Adipocyte (in vitro differentiated cells): Measurements from ENCODE around the gene ST3GAL6.
A peak's percentile ranks its signal among the peaks of the same experiment; 100 is the strongest.

Experiments used
- DNase-seq: peaks from one replicate; pipeline ENCODE4 v3.0.0-alpha.2; 2015; ENCODE audit warnings: low read depth
- H3K27me3 ChIP-seq: replicated peaks from 2 replicates; pipeline ENCODE4 v1.7.0; 2013; ENCODE audit warnings: mild to moderate bottlenecking, low read length, moderate library complexity; ENCODE audit not compliant: control insufficient read depth, insufficient read depth
- H3K36me3 ChIP-seq: 2 replicates; pipeline ENCODE4 v1.7.0; 2013; ENCODE audit warnings: low read length, mild to moderate bottlenecking, moderate library complexity; ENCODE audit not compliant: control insufficient read depth, insufficient read depth, severe bottlenecking
- H3K4me1 ChIP-seq: 2 replicates; pipeline ENCODE4 v1.7.0; 2013; ENCODE audit warnings: mild to moderate bottlenecking, low read length, moderate library complexity; ENCODE audit not compliant: control insufficient read depth, insufficient read depth
- H3K4me3 ChIP-seq: 2 replicates; pipeline ENCODE4 v1.7.0; 2013; ENCODE audit warnings: mild to moderate bottlenecking, low read length, moderate library complexity
- H3K9ac ChIP-seq: 2 replicates; pipeline ENCODE4 v1.7.0; 2013; ENCODE audit warnings: mild to moderate bottlenecking, low read length, moderate library complexity
- H3K9me3 ChIP-seq: 2 replicates; pipeline ENCODE4 v1.7.0; 2013; ENCODE audit warnings: mild to moderate bottlenecking, low read length, moderate library complexity; ENCODE audit not compliant: control insufficient read depth

The ST3GAL6 gene

GRCh38 chr3:98777801-98778220, 14.7 kb downstream of the ST3GAL6 start:
- Histone ChIP-seq H3K4me1 (peaks cover 28% of the 10 kb centered on the region), H3K9ac (no peak overlapping the region), H3K9me3 (no peaks in the 10 kb centered on the region), H3K27me3 (no peaks in the 10 kb centered on the region), H3K36me3 (no peaks in the 10 kb centered on the region), H3K4me3 (no peak overlapping the region)
- peak; percentile 76 for DNase-seq

- Histone ChIP-seq H3K4me1 (peaks cover 28% of the 10 kb centered on the region), H3K4me3 (no peak overlapping the region), H3K36me3 (no peaks in the 10 kb centered on the region), H3K9ac (no peak overlapping the region), H3K9me3 (no peaks in the 10 kb centered on the region), H3K27me3 (no peaks in the 10 kb centered on the region)
- no peak for DNase-seq
Measured at GRCh38 chr3:98778383-98778782, 15.2 kb downstream of the ST3GAL6 start.

- no peaks in the 10 kb centered on the region for H3K27me3 ChIP-seq
- no peak overlapping the region for H3K9ac ChIP-seq
- peak; percentile 78 for DNase-seq
- no peak overlapping the region for H3K4me3 ChIP-seq
- H3K9me3 ChIP-seq = no peaks in the 10 kb centered on the region
- peaks cover 29% of the 10 kb centered on the region for H3K4me1 ChIP-seq
- no peaks in the 10 kb centered on the region for H3K36me3 ChIP-seq
Measured at GRCh38 chr3:98778852-98779413, 15.8 kb downstream of the ST3GAL6 start.

- Histone ChIP-seq H3K9ac (no peak overlapping the region), H3K36me3 (no peaks in the 10 kb centered on the region), H3K9me3 (no peaks in the 10 kb centered on the region)
Measured at GRCh38 chr3:98779541-98780335, 16.6 kb downstream of the ST3GAL6 start.

GRCh38 chr3:98780343-98780742, 17.2 kb downstream of the ST3GAL6 start:
- H3K36me3 ChIP-seq = no peaks in the 10 kb centered on the region
- H3K9ac ChIP-seq = no peak overlapping the region
- H3K4me3 ChIP-seq = no peak overlapping the region
- H3K27me3 ChIP-seq = no peaks in the 10 kb centered on the region
- DNase-seq = no peak
- peaks cover 43% of the 10 kb centered on the region for H3K4me1 ChIP-seq
- H3K9me3 ChIP-seq = no peaks in the 10 kb centered on the region

More at GRCh38 chr3:98779541-98780335, 16.6 kb downstream of the ST3GAL6 start:
- Histone ChIP-seq H3K4me1 (peaks cover 37% of the 10 kb centered on the region), H3K4me3 (no peak overlapping the region), H3K27me3 (no peaks in the 10 kb centered on the region)
- no peak for DNase-seq

- Histone ChIP-seq H3K9ac (no peak overlapping the region), H3K4me1 (peaks cover 55% of the 10 kb centered on the region), H3K9me3 (no peaks in the 10 kb centered on the region), H3K27me3 (no peaks in the 10 kb centered on the region), H3K36me3 (no peaks in the 10 kb centered on the region), H3K4me3 (no peak overlapping the region)
- DNase-seq = no peak
Measured at GRCh38 chr3:98782824-98783500, 19.8 kb downstream of the ST3GAL6 start.

- H3K9me3 ChIP-seq = no peaks in the 10 kb centered on the region
- H3K27me3 ChIP-seq = no peaks in the 10 kb centered on the region
- no peak overlapping the region for H3K4me3 ChIP-seq
- DNase-seq = no peak
- peaks cover 45% of the 10 kb centered on the region for H3K4me1 ChIP-seq
- no peak overlapping the region for H3K9ac ChIP-seq
- H3K36me3 ChIP-seq = no peaks in the 10 kb centered on the region
Measured at GRCh38 chr3:98784042-98784441, 20.9 kb downstream of the ST3GAL6 start.

- Histone ChIP-seq H3K36me3 (no peaks in the 10 kb centered on the region), H3K9me3 (no peaks in the 10 kb centered on the region), H3K4me3 (peak overlapping the region; percentile 28), H3K9ac (peak overlapping the region; percentile 18), H3K27me3 (no peaks in the 10 kb centered on the region), H3K4me1 (peaks cover 36% of the 10 kb centered on the region)
- DNase-seq = peak; percentile 90
Measured at GRCh38 chr3:98784666-98785600, 21.8 kb downstream of the ST3GAL6 start.

- no peaks in the 10 kb centered on the region for H3K36me3 ChIP-seq
- H3K9ac ChIP-seq = no peak overlapping the region
- H3K27me3 ChIP-seq = no peaks in the 10 kb centered on the region
- no peak overlapping the region for H3K4me3 ChIP-seq
- peaks cover 34% of the 10 kb centered on the region for H3K4me1 ChIP-seq
- H3K9me3 ChIP-seq = no peaks in the 10 kb centered on the region
- peak; percentile 52 for DNase-seq
Measured at GRCh38 chr3:98786364-98787006, 23.3 kb downstream of the ST3GAL6 start.

GRCh38 chr3:98787181-98787580, 24.0 kb downstream of the ST3GAL6 start:
- Histone ChIP-seq H3K9ac (no peak overlapping the region), H3K4me3 (no peak overlapping the region), H3K4me1 (peaks cover 34% of the 10 kb centered on the region), H3K9me3 (no peaks in the 10 kb centered on the region), H3K27me3 (no peaks in the 10 kb centered on the region), H3K36me3 (no peaks in the 10 kb centered on the region)
- DNase-seq = no peak
